Gastrocnemius medialis (tissue), 4 donors: ENCODE results near the gene ZNF77. TPM values are rescaled to one million over a fixed set of nuclear protein-coding genes. Genes with fewer than 3 reads are reported as not detected.
"Not testable (repeated sequence)": the region's sequence is repeated elsewhere in the genome, so short reads cannot be mapped to it uniquely, and the experiment has no call there.

ENCODE experiments used
- ATAC-seq, 2 donors: fragments of 150-250 bp; one replicate each; pipeline ENCODE4 v1.9.1; 2016
- DNase-seq, 2 donors: peaks; one replicate each; pipeline ENCODE4 v3.0.0-alpha.2; 2019
- H3K27ac ChIP-seq, 4 donors: fragments of 200-600 bp; sonication (generic); 1 replicate in 1 of 4; 2 replicates in 3 of 4; pipeline ENCODE4 v1.5.1; 2016 to 2018; ENCODE audit warnings: mild to moderate bottlenecking in 2 of 4, moderate library complexity in 1 of 4
- H3K27me3 ChIP-seq, 3 donors: fragments of 200-600 bp; sonication (generic) in 2 of 3; 1 replicate in 1 of 3; 2 replicates in 2 of 3; pipeline versions ENCODE4 v1.5.1 to v1.6.0; 2016 to 2019; ENCODE audit warnings: mild to moderate bottlenecking in 1 of 3, moderate library complexity in 1 of 3
- H3K36me3 ChIP-seq, 2 donors: fragments of 200-600 bp; sonication (generic) in 1 of 2; one replicate each; pipeline ENCODE4 v1.5.1; 2017 to 2018
- H3K4me1 ChIP-seq, 2 donors: fragments of 200-600 bp; sonication (generic) in 1 of 2; one replicate each; pipeline ENCODE4 v1.5.1; 2016 to 2017; ENCODE audit warnings: mild to moderate bottlenecking in 2 of 2
- H3K4me3 ChIP-seq, 4 donors: fragments of 200-600 bp; sonication (generic) in 3 of 4; 1 replicate in 1 of 4; 2 replicates in 3 of 4; pipeline ENCODE4 v1.5.1; 2016 to 2019; ENCODE audit warnings: mild to moderate bottlenecking in 2 of 4
- H3K9me3 ChIP-seq, 3 donors: fragments of 200-600 bp; sonication (generic) in 2 of 3; 1 replicate in 1 of 3; 2 replicates in 2 of 3; pipeline ENCODE4 v1.5.1; 2016 to 2019
- POLR2A ChIP-seq, 2 donors: fragments of 450-650 bp; IDR thresholded peaks; one replicate each; pipeline ENCODE4 v1.6.1; 2017; ENCODE audit warnings: antibody characterized with exemption in 2 of 2, mild to moderate bottlenecking in 2 of 2, moderate library complexity in 2 of 2
- in situ Hi-C, 4 donors: fragments of 200-750 bp; cut with MboI; loops; one replicate each; pipeline versions ENCODE4 v1.15.0 to v1.8.0; 2017; ENCODE audit warnings: low sequenced_read_pairs in 4 of 4
- intact Hi-C: fragments of 100-400 bp; cut with DNase I; formaldehyde crosslinking; loops from one replicate; pipeline ENCODE4 v1.15.1; 2023; ENCODE audit warnings: low total_unique reads
- total RNA-seq, 4 donors: library from RNA; depleted of rRNA; stranded (reverse); fragments of >200 nt; gene quantifications; one replicate each; pipeline versions ENCODE4 v1.1.0 to v1.2.3, GENCODE V29; 2016
- TF ChIP-seq, protein P1 (sequence below), 5 experiments: fragments of 450-650 bp in 3 of 5; fragments of 200-600 bp in 2 of 5; sonication (generic) in 2 of 5; IDR thresholded peaks in 4 of 5; conservative IDR thresholded peaks in 1 of 5; 1 replicate in 4 of 5; 2 replicates in 1 of 5; pipeline ENCODE4 v1.5.1; 2016 to 2019; ENCODE audit warnings: antibody characterized with exemption in 5 of 5, mild to moderate bottlenecking in 3 of 5, moderate library complexity in 3 of 5

ZNF77 gene
- total RNA-seq = 1 to 10 TPM; 1.3 to 4.7 (median 1.5) TPM

DNA sequence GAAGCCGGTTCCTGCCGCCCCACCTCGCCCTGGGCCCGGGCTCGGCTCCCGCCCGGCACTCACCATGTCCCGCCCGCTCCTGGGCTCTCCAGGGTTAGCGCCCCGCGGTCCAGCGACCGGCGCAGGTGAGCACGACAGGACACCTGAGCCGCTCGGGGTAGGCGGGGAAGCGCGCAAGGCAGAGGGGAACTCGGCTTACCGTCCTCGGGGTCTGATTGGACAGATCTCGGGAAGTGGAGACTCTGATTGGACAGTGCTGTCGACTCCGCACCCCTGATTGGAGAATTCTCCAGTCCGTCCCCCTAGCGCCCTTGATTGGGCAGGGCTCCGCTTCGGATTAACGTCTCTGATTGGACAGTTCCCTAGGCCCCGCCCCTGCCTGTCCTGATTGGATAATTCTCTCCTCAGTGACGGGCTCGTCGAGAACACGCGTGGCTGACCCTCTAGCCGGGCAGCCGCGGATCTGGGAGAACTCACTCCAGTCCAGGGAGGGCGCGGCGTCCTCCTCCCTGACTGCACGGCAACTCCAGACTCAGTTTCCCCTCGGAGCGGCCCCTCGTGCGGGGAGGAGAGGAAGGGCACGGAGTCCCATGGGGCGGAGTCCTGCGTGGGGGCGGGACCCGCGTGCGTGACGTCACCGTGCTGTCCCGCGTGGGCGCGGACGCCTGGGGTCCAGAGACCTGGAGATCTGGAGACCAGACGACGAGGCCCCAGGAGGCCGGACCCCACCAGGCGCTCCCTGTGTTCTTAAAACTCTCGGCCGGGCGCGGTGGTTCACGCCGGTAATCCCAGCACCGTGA, at the start of gene ZNF77:
Gene ZNF77, minus strand, starts transcription at position 197 of the 800 bp plus-strand sequence. Its CDS starts 131 bp downstream, at position 66.
- no peaks in the 10 kb centered on the region for H3K36me3 ChIP-seq
- peak; percentile 53 to 71 for TF ChIP-seq POLR2A (IDR thresholded peaks at IDR 0.05)
- TF ChIP-seq, protein P1, sequence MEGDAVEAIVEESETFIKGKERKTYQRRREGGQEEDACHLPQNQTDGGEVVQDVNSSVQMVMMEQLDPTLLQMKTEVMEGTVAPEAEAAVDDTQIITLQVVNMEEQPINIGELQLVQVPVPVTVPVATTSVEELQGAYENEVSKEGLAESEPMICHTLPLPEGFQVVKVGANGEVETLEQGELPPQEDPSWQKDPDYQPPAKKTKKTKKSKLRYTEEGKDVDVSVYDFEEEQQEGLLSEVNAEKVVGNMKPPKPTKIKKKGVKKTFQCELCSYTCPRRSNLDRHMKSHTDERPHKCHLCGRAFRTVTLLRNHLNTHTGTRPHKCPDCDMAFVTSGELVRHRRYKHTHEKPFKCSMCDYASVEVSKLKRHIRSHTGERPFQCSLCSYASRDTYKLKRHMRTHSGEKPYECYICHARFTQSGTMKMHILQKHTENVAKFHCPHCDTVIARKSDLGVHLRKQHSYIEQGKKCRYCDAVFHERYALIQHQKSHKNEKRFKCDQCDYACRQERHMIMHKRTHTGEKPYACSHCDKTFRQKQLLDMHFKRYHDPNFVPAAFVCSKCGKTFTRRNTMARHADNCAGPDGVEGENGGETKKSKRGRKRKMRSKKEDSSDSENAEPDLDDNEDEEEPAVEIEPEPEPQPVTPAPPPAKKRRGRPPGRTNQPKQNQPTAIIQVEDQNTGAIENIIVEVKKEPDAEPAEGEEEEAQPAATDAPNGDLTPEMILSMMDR (IDR thresholded peaks at IDR 0.05 in 4 of 5, conservative IDR thresholded peaks at IDR 0.05 in 1 of 5) = peak in 2 of 5 experiments; percentile 9 to 39
- intact Hi-C loops (no loop called here), in situ Hi-C loops (no loop called here)
- peak within 1 kb of the TSS; percentile 93 to 97 (median 95) for H3K27ac ChIP-seq
- H3K27me3 ChIP-seq = no peaks in the 10 kb centered on the region
- H3K4me3 ChIP-seq = peak within 1 kb of the TSS; percentile 93 to 99 (median 96)
- H3K9me3 ChIP-seq = no peaks in the 10 kb centered on the region
- DNase-seq (peak; percentile 100), ATAC-seq (peak; percentile 100)
- H3K4me1 ChIP-seq = peaks cover 16 to 29% of the 10 kb centered on the region in 2 donors

DNA sequence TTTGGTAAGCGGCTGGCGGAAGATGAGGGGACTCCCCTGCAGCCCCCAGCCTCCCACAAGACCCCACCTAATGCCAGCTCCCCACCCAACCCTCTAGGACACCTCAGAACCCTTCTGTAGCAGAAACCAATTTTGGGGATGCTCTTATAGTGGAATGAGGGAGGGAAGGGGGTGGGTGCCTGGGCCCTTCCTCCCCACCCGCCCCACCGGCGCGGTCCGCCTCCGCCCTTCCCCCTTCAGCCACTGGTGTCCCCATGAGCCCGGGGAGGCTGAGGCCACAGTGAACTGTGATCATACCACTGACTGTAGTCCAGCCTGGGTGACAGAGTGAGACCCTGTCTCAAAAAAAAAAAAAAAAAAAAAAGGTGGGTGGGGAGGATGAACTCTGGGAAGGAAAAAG, 48.8 kb upstream of the ZNF77 start:
- ATAC-seq (no peak), DNase-seq (no peak)
- TF ChIP-seq, protein P1 (IDR thresholded peaks at IDR 0.05 in 4 of 5, conservative IDR thresholded peaks at IDR 0.05 in 1 of 5) = no peak
- TF ChIP-seq POLR2A (IDR thresholded peaks at IDR 0.05) = no peak
- H3K9me3 ChIP-seq = no peaks in the 10 kb centered on the region
- H3K4me1 ChIP-seq = no peaks in the 10 kb centered on the region
- H3K36me3 ChIP-seq = no peaks in the 10 kb centered on the region
- in situ Hi-C loops (no loop called here), intact Hi-C loops (no loop called here)
- no peaks in the 10 kb centered on the region for H3K27me3 ChIP-seq
- H3K27ac ChIP-seq = no peak overlapping the region
- H3K4me3 ChIP-seq = no peak overlapping the region

DNA sequence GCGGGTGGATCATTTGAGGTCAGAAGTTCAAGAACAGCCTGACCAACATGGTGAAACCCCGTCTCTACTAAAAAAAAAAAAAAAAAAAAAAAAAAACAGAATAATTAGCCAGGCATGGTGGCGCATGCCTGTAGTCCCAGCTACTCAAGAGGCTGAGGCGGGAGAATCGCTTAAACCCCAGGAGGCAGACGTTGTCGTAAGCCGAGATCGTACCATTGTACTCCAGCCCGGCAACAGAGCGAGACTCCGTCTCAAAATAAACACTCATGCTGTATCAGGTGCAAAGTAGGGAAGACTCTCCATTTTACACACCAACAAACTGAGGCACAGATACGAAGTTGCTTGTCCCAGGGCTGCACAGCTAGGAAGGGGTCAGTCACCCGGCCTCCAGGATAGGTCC, 48.2 kb upstream of the ZNF77 start:
- ATAC-seq = no peak
- in situ Hi-C loops = no loop called here

GRCh38 chr19:2992333-2992732, 47.6 kb upstream of the ZNF77 start:
- DNase-seq, H3K4me3 ChIP-seq, H3K9me3 ChIP-seq, in situ Hi-C loops, H3K27me3 ChIP-seq, intact Hi-C loops, H3K36me3 ChIP-seq, H3K4me1 ChIP-seq, ATAC-seq, H3K27ac ChIP-seq: not testable (repeated sequence)

More for the DNA sequence above, 48.2 kb upstream of the ZNF77 start:
- no peaks in the 10 kb centered on the region for H3K4me1 ChIP-seq
- H3K36me3 ChIP-seq = no peaks in the 10 kb centered on the region
- no peak for DNase-seq
- no peaks in the 10 kb centered on the region for H3K27me3 ChIP-seq
- H3K27ac ChIP-seq = no peak overlapping the region
- TF ChIP-seq, protein P1 (IDR thresholded peaks at IDR 0.05 in 4 of 5, conservative IDR thresholded peaks at IDR 0.05 in 1 of 5) = no peak
- no peak for TF ChIP-seq POLR2A (IDR thresholded peaks at IDR 0.05)
- no peaks in the 10 kb centered on the region for H3K9me3 ChIP-seq
- no peak overlapping the region for H3K4me3 ChIP-seq
- intact Hi-C loops = no loop called here

DNA sequence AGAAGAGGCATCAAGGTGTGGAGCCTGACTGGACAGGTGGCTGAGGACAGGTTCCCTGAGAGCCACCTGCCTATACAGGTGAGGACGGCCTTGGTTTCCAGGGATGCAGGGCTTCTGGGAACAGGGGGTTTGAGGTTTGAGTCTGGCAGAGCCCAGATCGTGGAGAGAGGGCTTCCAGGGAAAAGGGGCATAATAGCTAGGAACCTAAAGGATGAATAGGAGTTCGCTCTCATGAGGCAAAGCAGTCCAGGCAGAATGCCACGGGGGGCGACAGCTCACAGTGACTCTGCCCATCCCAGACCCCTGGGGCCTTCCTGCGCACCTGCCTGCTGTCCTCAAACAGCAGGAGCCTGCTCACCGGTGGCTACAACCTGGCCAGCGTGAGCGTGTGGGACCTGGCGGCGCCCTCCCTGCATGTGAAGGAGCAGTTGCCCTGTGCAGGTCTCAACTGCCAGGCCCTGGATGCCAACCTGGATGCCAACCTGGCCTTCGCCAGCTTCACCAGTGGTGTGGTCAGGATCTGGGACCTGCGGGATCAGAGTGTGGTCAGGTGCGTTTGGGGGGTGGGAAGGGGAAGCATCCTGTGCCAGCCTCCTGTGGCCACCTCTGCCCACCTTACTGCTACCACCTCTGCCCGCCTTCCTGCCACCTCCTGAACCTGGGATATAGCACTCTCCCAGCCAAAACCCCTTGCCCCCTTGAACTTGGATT, 44.6 kb upstream of the ZNF77 start:
- H3K4me1 ChIP-seq = no peaks in the 10 kb centered on the region
- intact Hi-C loops = no loop called here
- TF ChIP-seq POLR2A (IDR thresholded peaks at IDR 0.05) = no peak
- TF ChIP-seq, protein P1 (IDR thresholded peaks at IDR 0.05 in 4 of 5, conservative IDR thresholded peaks at IDR 0.05 in 1 of 5) = no peak
- in situ Hi-C loops = no loop called here
- ATAC-seq (no peak), DNase-seq (no peak)
- H3K27me3 ChIP-seq = no peaks in the 10 kb centered on the region
- H3K36me3 ChIP-seq = no peaks in the 10 kb centered on the region
- H3K27ac ChIP-seq = no peak overlapping the region
- H3K4me3 ChIP-seq = no peak overlapping the region
- no peaks in the 10 kb centered on the region for H3K9me3 ChIP-seq
